K562 (cell line): ENCODE measurements around the gene EPHA1. TPM values are rescaled to one million over a fixed set of nuclear protein-coding genes. Genes with fewer than 3 reads are reported as not detected.

Experiments
- ARNT ChIP-seq, 2 experiments: fragments of 450-650 bp; IDR thresholded peaks; 2 replicates each; pipeline ENCODE4 v1.6.1; 2016; ENCODE audit warnings: mild to moderate bottlenecking in 1 of 2
- ATF7 ChIP-seq: fragments of 450-650 bp; IDR thresholded peaks from 2 replicates; pipeline ENCODE4 v1.7.1; 2014; ENCODE audit warnings: mild to moderate bottlenecking, moderate library complexity
- CREB3 ChIP-seq: fragments of 450-650 bp; conservative IDR thresholded peaks from 2 replicates; pipeline ENCODE4 v1.6.1; 2016; ENCODE audit warnings: missing genetic modification characterization, low read depth, mild to moderate bottlenecking, missing compliant biosample characterization, moderate library complexity
- CTCFL ChIP-seq: IDR thresholded peaks from 2 replicates; pipeline ENCODE4 v1.6.1; 2011; ENCODE audit warnings: borderline replicate concordance, low read depth, mild to moderate bottlenecking, moderate library complexity, low read length; ENCODE audit not compliant: insufficient read depth, poor library complexity, severe bottlenecking
- ELK1 ChIP-seq: sonication (generic); formaldehyde crosslinking; IDR thresholded peaks from 2 replicates; pipeline ENCODE4 v1.8.1; 2022; ENCODE audit warnings: missing genetic modification reagents
- EP400 ChIP-seq: fragments of 450-650 bp; IDR thresholded peaks from 2 replicates; pipeline ENCODE4 v1.6.1; 2017; ENCODE audit warnings: antibody characterized with exemption, mild to moderate bottlenecking, moderate library complexity
- ETV1 ChIP-seq: fragments of 450-650 bp; conservative IDR thresholded peaks from 2 replicates; pipeline ENCODE4 v1.6.1; 2016; ENCODE audit warnings: missing genetic modification characterization, control low read depth, low read depth, missing compliant biosample characterization
- FOXP1 ChIP-seq: sonication (generic); formaldehyde crosslinking; IDR thresholded peaks from 2 replicates; pipeline ENCODE4 v1.8.0; 2022; ENCODE audit warnings: mild to moderate bottlenecking, missing genetic modification reagents
- HCFC1 ChIP-seq: IDR thresholded peaks from 2 replicates; pipeline ENCODE4 v1.6.1; 2012; ENCODE audit warnings: low read depth, low read length, improper control_type of control experiment
- ID3 ChIP-seq, 2 experiments: fragments of 250-450 bp in 1 of 2; fragments of 450-650 bp in 1 of 2; sonication (Bioruptor Pico) in 1 of 2; IDR thresholded peaks; 2 replicates each; pipeline versions ENCODE4 v1.6.1 to v1.8.0; 2016 to 2021; ENCODE audit warnings: mild to moderate bottlenecking in 2 of 2, moderate library complexity in 2 of 2, missing compliant biosample characterization in 1 of 2, missing genetic modification characterization in 1 of 2
- NBN ChIP-seq: fragments of 450-650 bp; IDR thresholded peaks from 2 replicates; pipeline ENCODE4 v1.6.1; 2016; ENCODE audit warnings: low read depth, mild to moderate bottlenecking
- NFE2 ChIP-seq: IDR thresholded peaks from 2 replicates; pipeline ENCODE4 v1.6.1; 2014; ENCODE audit warnings: antibody characterized with exemption, low read depth
- RFX7 ChIP-seq: fragments of 250-450 bp; sonication (Bioruptor Pico); IDR thresholded peaks from 2 replicates; pipeline ENCODE4 v1.5.1; 2021; ENCODE audit warnings: mild to moderate bottlenecking
- TAF1 ChIP-seq: IDR thresholded peaks from 2 replicates; pipeline ENCODE4 v1.6.1; 2011; ENCODE audit warnings: mild to moderate bottlenecking, low read length, moderate library complexity; ENCODE audit not compliant: insufficient read depth, control insufficient read depth, severe bottlenecking; ENCODE audit errors: extremely low read depth
- THRA ChIP-seq: fragments of 450-650 bp; IDR thresholded peaks from 2 replicates; pipeline ENCODE4 v1.6.1; 2017; ENCODE audit warnings: mild to moderate bottlenecking, moderate library complexity
- ZNF232 ChIP-seq: sonication (generic); formaldehyde crosslinking; IDR thresholded peaks from 2 replicates; pipeline ENCODE4 v1.8.0; 2022; ENCODE audit warnings: mild to moderate bottlenecking, missing genetic modification reagents
- ZNF699 ChIP-seq: fragments of 250-450 bp; sonication (Bioruptor Pico); IDR thresholded peaks from 2 replicates; pipeline ENCODE4 v1.8.0; 2021; ENCODE audit warnings: mild to moderate bottlenecking, moderate library complexity; ENCODE audit not compliant: insufficient replicate concordance
- polyA plus RNA-seq, 8 experiments: library from polyadenylated mRNA; depleted of rRNA in 4 of 8; stranded (reverse) in 5 of 8; unstranded in 3 of 8; fragments of >200 nt; fragmentation: Nextera tagmentation in 2 of 8; fragmentation: Illumina TruSeq in 1 of 8; extraction: Ambion mirVana in 2 of 8; extraction: Trizol in 1 of 8; gene quantifications; 2 replicates each; pipeline versions ENCODE4 v1.2.1 to v1.2.3, GENCODE V29; 2011 to 2014; ENCODE audit warnings: inconsistent platforms in 1 of 8, missing spikeins in 1 of 8
- total RNA-seq, 7 experiments: library from RNA; depleted of rRNA in 6 of 7; stranded (reverse); fragments of >200 nt in 6 of 7; fragmentation: Illumina TruSeq in 2 of 7; extraction: Trizol in 2 of 7; gene quantifications; 2 replicates each; pipeline versions ENCODE4 v1.2.1 to v1.2.3, GENCODE V29; 2011 to 2021; ENCODE audit warnings: low replicate concordance in 1 of 7

Gene EPHA1
- total and polyA plus RNA-seq, 9 of the 15 experiments (the other 6 are each of a cell fraction or from before 2014, with no cell fraction given), result 0.22 to 0.57 (median 0.32) TPM; not detected in 6

GRCh38 chr7:143381427-143382125, 27.1 kb downstream of the EPHA1 start (continued):
- TF ChIP-seq CREB3 (tag) (no peak), ETV1 (tag) (peak; percentile 55), TAF1 (no peak), THRA (no peak), RFX7 (CRISPR knock-in tag) (no peak), NBN (0 out of 2 replicates have a peak, but pooled peaks have one; percentile 16), EP400 (no peak), ELK1 (CRISPR knock-in tag) (no peak), FOXP1 (peak; percentile 16; the same call in 1 of the 2 replicates), NFE2 (no peak), ZNF699 (CRISPR knock-in tag) (no peak), ID3 (CRISPR knock-in tag; IDR thresholded peaks at IDR 0.05) (no peak), ID3 (tag; IDR thresholded peaks at IDR 0.05) (peak; percentile 54; the same call in 1 of the 2 replicates), ATF7 (peak; percentile 34; the same call in 1 of the 2 replicates), ARNT (IDR thresholded peaks at IDR 0.05) (no peak), CTCFL (no peak), ZNF232 (CRISPR knock-in tag) (no peak), HCFC1 (no peak)
